ENCODE results near the gene RBM28.

The RBM28 gene

GRCh38 chr7:128279124-128279713 lies 64.5 kb downstream of the RBM28 start:
- DNase-seq: no peak

GRCh38 chr7:128278366-128278765 lies 65.3 kb downstream of the RBM28 start:
- no peak for DNase-seq

DNA sequence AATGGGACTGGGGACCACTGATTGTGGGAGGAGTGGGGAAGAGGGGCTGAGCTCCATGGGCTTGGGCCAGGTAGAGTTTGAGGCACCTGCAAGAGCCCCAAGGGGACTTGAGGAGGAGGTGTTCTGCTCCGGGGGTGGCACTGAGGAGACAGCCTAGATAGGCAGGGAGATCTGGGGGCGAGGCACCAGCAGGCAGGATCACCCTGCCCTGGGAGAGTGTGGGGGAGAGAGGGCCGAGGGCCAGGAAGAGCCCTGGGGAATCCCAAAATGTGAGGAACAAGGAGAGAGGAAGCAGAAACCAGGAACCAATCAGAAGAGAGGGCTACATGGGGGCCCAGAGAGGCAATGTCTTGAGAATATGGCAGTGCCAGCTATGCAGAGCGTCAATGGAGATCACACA lies 68.0 kb downstream of the RBM28 start:
- no peak for DNase-seq

GRCh38 chr7:128274884-128275603 lies 68.7 kb downstream of the RBM28 start:
- DNase-seq: no peak

- no peak for DNase-seq
Observed at GRCh38 chr7:128274246-128274883, 69.3 kb downstream of the RBM28 start.

- DNase-seq: no peak
Observed at GRCh38 chr7:128271942-128272481, 71.7 kb downstream of the RBM28 start.

DNA sequence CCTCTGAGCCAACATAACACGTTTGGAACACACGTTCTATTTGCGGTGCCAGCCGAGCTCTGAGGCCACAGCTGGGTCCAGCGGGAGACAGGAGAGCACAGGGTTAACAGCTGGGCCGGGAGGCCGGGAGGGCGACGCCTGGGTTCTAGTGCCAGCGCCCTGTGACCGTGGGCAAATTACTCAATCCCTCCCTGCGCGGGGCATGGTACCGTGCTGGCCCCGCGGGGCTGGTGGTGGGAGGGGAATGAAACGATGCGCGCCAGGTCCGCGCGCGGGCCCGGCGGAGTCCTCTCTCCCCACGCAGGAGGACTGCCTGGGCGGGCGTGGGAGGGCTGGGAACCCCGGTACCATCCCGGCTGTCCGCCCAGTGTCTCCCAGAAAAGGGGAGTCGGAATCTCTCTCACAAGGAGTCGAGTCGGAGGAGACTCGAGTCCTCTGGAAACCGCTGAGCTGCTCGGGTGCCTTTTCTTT lies 72.2 kb downstream of the RBM28 start:
- DNase-seq: no peak

- no peak for DNase-seq
Observed at GRCh38 chr7:128270826-128271272, 72.9 kb downstream of the RBM28 start.

DNA sequence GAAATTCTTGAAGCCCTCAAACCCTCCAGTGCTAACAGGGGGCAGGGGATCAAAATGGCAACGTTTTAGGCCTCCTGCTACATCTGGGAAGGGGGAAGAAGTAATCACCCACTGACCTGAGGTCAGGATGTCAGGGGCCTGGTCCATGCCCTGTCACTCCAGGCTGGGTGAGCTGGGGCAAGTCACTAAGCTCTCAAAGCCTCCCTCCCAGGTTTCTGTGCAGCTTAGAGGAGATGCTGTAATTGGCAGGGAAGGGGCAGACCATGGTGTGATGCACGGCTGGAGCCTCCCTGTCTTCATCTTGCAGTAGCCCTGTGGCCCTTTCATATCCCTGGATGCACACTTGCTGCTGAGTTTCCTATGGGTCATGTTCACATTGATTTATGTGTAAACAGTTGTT lies 75.5 kb downstream of the RBM28 start:
- no peak for DNase-seq

DNA sequence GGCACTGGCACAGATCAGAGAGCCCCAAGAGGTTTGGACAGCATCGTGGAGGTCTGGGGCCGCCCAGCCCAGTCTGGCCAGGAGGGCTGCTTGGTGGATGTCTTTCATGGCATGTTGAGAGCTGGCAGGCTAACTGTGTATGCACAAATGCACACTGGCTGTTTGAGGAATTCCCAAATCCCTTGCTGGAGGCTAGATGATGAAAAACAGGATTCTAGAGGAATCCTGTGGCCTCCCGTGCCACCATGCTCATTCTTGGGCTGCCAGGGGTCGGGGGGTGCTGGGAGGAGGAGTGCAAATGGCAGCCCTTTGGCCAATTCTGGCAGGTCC lies 76.1 kb downstream of the RBM28 start:
- DNase-seq: no peak

GRCh38 chr7:128266883-128267594 lies 76.7 kb downstream of the RBM28 start:
- DNase-seq: no peak

GRCh38 chr7:128266529-128266882 lies 77.2 kb downstream of the RBM28 start:
- DNase-seq: no peak

DNA sequence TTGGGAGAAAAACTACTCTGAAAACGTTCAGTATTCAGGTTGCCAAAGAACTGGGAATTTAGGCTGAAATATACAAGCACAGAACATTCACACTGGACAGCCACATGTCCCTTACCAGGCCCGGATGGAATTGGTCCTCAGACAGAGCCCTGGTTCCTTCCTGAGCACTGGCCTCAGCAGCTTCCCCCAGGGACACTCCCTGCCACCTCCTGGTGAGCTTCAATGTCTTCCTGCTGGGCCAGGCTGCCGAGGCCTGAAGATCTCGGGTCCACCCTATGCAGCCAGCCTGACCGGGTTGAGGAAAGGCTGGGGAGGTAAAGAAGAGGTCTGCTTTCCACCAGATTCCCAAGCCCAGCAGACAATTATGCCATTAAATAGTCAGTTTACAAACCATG lies 77.8 kb downstream of the RBM28 start:
- no peak for DNase-seq

GRCh38 chr7:128265156-128265905 lies 78.4 kb downstream of the RBM28 start:
- DNase-seq: no peak

GRCh38 chr7:128264477-128264876 lies 79.2 kb downstream of the RBM28 start:
- no peak for DNase-seq

GRCh38 chr7:128263420-128263819 lies 80.3 kb downstream of the RBM28 start:
- DNase-seq: no peak

- DNase-seq: no peak
Observed at GRCh38 chr7:128262273-128263028, 81.3 kb downstream of the RBM28 start.

DNA sequence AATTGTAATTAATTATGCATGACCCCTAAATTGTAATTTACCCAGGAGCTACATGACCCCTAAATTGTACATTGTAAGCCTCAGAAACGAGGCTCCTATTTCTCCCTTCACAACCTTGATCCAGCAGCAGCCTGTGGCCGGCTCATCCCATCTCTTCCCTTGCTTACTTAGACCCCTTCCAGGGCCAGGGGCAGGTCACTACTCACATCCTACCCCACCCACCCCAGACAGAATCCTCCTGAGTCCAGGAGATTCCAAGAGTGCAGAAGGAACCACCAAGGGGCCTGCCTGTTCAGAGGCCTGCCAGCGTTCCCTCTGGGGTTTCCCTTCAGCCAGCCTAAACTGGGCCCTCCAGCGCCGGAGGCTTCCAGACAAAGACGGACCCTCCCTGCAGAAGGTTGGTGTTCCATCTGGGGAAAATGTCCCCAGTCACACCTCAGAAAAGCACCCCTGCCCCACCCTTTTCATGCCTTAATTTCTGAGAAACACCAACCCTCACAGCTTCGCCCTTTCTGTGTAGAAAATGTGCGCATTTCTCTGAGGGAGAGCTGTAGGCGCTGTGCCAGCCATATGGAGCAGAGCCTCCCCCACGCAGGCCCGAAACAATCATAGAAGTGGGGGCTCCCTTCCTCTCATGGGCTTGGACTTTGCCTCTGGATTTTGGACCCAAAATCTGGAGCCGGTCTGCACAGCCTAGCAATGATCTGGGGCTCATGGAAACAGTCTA lies 83.5 kb downstream of the RBM28 start:
- no peak for DNase-seq

DNA sequence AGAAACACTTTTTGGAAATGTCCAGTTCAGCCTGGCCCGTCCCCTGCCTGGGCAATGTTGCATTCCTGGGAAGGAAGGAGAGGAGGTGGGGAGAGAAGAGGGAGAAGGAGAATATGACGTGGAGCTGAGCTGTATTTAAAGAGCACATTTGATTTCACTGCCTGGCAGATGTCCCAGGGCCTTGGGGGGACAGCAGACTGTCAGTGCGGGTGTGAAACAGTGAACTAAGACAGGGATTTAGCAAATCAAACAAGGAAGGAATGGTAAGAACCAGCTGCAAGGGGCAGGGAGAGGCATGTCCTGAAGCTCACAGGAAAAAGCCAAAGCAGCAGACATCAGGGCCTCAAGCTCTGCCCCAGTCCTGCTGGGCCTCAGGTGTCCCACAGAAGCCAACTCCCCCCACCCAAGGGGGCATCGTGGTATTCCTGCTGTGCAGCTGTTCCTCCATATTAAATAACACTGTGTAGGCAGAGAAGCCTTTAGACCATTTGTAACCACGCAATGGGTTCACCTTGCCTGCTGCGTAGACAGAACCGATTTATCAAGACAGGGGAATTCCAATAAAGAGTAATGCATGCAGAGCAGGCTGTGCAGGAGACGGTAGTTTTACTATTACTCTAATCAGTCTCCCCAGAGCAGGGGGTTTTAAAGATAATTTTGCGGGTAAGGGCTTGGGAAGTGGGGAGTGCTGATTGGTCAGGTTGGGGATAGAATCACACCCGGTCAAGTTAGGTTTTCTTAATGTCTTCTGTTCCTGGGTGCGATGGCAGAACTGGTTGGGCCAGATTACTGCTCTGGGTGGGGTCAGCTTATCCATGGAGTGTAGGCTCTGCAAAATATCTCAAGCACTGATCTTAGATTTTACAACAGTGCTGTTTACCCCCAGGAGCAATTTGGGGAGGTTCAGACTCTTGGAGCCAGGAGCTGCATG lies 84.3 kb downstream of the RBM28 start:
- DNase-seq: no peak

GRCh38 chr7:128257458-128257857 lies 86.2 kb downstream of the RBM28 start:
- no peak for DNase-seq
